ACC112 (cell line): ENCODE results near the gene USP27X.

Source experiments
- H2AFZ ChIP-seq: fragments of 200-600 bp; sonication (generic); one replicate; pipeline ENCODE4 v1.6.0; 2017; ENCODE audit warnings: antibody characterized with exemption, low read length; ENCODE audit not compliant: unreplicated experiment
- H3K27ac ChIP-seq: fragments of 200-600 bp; sonication (generic); 2 replicates; pipeline ENCODE4 v1.5.1; 2014; ENCODE audit warnings: low read depth, mild to moderate bottlenecking, antibody characterized with exemption, low read length, moderate library complexity
- H3K27me3 ChIP-seq: fragments of 200-600 bp; sonication (generic); 2 replicates; pipeline ENCODE4 v1.6.1; 2014; ENCODE audit warnings: mild to moderate bottlenecking, antibody characterized with exemption, low read length, moderate library complexity, mixed read lengths; ENCODE audit not compliant: insufficient read depth
- H3K36me3 ChIP-seq: fragments of 200-600 bp; sonication (generic); 2 replicates; pipeline ENCODE4 v1.6.1; 2016; ENCODE audit warnings: mild to moderate bottlenecking, antibody characterized with exemption, low read length, moderate library complexity, mixed read lengths; ENCODE audit not compliant: insufficient read depth
- H3K4me1 ChIP-seq: fragments of 200-600 bp; sonication (generic); one replicate; pipeline ENCODE4 v1.6.1; 2016; ENCODE audit warnings: low read length, mixed read lengths; ENCODE audit not compliant: insufficient read depth, unreplicated experiment, control insufficient read depth
- H3K4me3 ChIP-seq: fragments of 200-600 bp; sonication (generic); 2 replicates; pipeline ENCODE4 v1.5.1; 2014; ENCODE audit warnings: mild to moderate bottlenecking, low read depth, low read length
- H3K79me2 ChIP-seq: fragments of 200-600 bp; sonication (generic); one replicate; pipeline ENCODE4 v1.6.0; 2016; ENCODE audit warnings: low read length; ENCODE audit not compliant: control insufficient read depth, unreplicated experiment, insufficient read depth

Gene USP27X

DNA sequence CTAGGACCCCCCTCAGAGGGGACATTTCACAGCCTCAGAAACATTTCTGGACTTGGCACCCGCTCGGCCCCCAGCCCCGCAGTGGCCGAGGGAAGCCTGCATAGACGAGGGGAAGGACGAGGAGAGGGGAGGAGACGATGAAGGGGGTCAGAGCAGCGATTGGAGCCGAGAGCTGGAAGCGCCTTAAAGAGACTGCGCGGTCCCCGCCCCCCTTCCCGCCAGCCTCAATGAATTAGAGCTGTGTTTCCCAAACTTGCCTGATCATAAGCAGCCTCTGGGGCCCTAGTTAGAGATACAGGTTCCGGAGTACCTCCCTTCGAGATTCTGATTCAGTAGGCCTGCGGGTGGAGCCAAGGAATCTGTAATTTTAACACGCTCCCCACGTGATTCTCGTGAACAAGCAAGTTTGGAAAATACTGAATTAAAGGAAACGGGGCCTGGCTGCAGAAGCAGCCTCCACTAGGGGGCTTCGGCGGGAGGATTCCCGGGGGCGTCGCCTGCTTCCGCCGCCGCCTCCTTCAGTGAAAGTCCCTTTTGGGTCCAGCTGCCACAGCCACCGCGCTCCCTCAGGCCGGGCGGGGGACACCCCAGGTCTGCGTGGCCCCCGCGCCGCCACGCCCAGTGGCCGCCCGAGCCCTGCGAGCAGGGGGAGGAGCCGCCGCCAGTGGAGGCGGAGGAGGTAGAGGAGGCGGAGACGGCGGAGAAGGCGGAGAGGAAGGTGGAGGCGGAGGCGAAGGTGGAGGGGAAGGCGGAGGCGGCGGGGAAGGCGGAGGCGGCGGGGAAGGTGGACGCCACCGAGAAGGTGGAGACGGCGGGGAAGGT, at the start of gene USP27X:
TSS of gene USP27X (plus strand) at position 651 of the 822 bp plus-strand sequence. CDS start 824 bp downstream, outside the sequence.
- Histone ChIP-seq H3K27ac (peak within 1 kb of the TSS; percentile 74), H3K4me3 (peak within 1 kb of the TSS; percentile 89), H3K79me2 (no peaks in the 10 kb centered on the region), H3K36me3 (no peaks in the 10 kb centered on the region), H2AFZ (peak within 1 kb of the TSS; percentile 85), H3K4me1 (peaks cover 11% of the 10 kb centered on the region), H3K27me3 (no peaks in the 10 kb centered on the region)

DNA sequence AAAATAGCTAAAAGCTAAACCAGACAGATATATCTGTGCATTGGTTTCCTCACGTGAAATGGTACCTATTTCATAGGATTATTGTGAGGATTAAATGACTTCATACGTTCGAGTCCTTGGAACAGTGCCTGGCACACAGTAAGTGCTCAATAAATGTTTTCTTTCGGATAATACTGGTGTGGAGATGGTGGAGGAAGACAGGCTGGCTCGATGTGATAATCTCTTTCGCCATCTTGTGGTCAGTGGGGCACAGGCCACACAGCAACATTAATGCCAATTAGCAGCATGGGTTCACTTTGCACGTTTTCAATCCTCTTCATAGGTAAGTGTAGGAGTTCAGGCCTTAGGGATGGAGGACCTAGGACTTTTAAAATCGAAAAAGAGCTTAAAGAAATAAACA, 40.9 kb upstream of the USP27X start:
- no peaks in the 10 kb centered on the region for H3K4me1 ChIP-seq
- peaks cover 15% of the 10 kb centered on the region for H3K27me3 ChIP-seq
- H3K4me3 ChIP-seq = no peak overlapping the region
- H3K79me2 ChIP-seq = no peaks in the 10 kb centered on the region
- no peak overlapping the region for H2AFZ ChIP-seq
- H3K27ac ChIP-seq = no peak overlapping the region
- H3K36me3 ChIP-seq = no peaks in the 10 kb centered on the region

DNA sequence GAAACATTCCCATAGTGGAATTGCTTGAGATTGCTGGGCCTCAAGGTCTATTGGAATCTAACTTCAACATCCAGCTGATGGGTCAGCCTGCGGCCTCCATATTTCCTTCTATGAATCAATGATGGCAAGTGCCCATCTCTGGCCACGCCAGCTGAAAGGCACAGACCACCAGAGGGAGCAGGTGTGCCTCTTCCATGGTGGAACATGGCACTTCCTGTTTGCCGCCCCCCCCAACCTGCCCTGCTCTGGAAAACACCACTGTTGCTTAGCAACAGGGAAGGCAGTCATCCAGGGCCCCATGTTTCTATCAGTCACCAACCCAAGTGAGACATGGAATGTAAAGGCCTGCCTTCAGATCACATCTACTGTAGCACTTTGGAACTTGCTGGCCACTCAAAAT, 38.6 kb upstream of the USP27X start:
- no peak overlapping the region for H3K4me3 ChIP-seq
- H2AFZ ChIP-seq = no peak overlapping the region
- no peaks in the 10 kb centered on the region for H3K36me3 ChIP-seq
- no peaks in the 10 kb centered on the region for H3K4me1 ChIP-seq
- H3K27me3 ChIP-seq = peaks cover 9% of the 10 kb centered on the region; the same call in 1 of the 2 replicates
- H3K27ac ChIP-seq = no peak overlapping the region
- H3K79me2 ChIP-seq = no peaks in the 10 kb centered on the region

DNA sequence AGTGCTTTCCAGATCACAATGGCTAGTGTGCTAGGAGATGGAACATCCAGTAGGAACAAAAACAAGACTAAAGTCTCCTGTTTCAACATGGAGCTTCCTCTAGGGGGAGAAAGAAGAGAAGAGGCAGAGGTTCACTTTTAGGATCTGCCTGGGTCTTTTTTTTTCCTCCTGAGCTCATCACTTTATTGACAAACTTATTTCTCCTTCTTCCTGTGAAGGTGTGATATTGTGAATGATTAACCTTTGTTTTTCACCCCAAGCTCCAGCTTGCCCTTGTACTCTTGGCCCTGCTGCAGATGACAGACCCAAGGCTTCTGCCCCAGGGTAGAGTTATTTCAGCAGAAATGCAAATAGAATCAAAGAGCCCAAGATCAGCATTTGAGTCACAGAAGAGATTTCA, 36.7 kb upstream of the USP27X start:
- peaks cover 5% of the 10 kb centered on the region; the same call in 1 of the 2 replicates for H3K27me3 ChIP-seq
- H3K4me3 ChIP-seq = no peak overlapping the region
- H3K4me1 ChIP-seq = no peaks in the 10 kb centered on the region
- no peak overlapping the region for H3K27ac ChIP-seq
- no peaks in the 10 kb centered on the region for H3K36me3 ChIP-seq
- H3K79me2 ChIP-seq = no peaks in the 10 kb centered on the region
- H2AFZ ChIP-seq = no peak overlapping the region

DNA sequence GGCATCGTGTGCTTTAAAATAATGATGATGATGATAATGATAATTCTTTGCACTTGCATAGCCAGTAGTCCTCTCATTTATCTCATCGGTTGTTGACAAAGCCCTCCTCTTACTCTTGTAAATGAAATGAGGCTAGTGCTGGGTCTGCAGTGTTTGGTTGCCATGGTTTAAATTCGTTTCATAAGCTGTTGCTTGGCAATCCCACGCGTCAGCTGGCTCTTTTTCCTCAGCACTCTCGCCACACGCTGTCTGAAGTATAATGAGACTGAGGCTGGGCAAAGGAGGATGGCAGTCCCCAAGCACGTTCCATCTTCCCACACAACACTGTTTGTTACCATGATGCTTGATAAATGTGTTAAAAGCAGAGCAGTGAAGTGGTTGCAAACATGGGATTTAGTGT, 34.7 kb upstream of the USP27X start:
- H3K79me2 ChIP-seq = no peaks in the 10 kb centered on the region
- no peaks in the 10 kb centered on the region for H3K36me3 ChIP-seq
- H2AFZ ChIP-seq = no peak overlapping the region
- H3K27ac ChIP-seq = no peak overlapping the region
- H3K27me3 ChIP-seq = peaks cover 12% of the 10 kb centered on the region; the same call in 1 of the 2 replicates
- H3K4me1 ChIP-seq = no peaks in the 10 kb centered on the region
- H3K4me3 ChIP-seq = no peak overlapping the region

DNA sequence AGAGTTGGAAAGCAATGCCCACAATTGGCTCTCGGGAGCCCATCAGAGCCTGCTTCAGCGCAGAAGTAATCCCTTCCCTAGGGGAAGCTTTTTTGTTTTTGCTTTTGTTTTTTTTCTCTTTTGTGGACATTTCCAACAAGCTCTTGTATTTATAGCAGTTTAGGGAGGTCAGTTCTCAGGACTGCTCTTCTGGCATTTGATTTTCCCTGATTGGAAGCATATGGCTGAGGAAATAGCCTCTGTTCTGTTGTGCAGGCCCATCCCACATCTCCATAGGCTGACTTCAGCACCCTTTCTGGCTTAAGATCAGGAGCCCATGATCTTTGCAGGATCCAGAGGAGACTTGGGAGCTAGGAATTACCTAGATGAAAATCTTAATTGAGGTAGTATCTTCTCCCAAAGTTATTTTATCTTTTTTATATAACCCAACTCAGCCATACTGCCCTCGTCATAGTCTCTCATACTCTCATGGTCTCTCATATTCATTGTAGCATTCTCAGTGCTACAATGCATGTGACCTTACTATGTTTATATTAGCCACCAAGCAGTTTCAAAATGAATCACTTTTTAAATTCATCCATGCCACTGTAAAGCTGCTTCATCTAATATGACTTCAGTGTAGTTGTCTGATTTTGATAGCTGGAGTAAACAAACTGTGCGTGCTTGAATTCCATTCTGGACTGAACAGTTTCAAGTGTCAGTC, 33.4 kb upstream of the USP27X start:
- Histone ChIP-seq H3K4me1 (no peaks in the 10 kb centered on the region), H2AFZ (no peak overlapping the region), H3K79me2 (no peaks in the 10 kb centered on the region), H3K4me3 (no peak overlapping the region), H3K27me3 (peaks cover 12% of the 10 kb centered on the region; the same call in 1 of the 2 replicates), H3K27ac (no peak overlapping the region), H3K36me3 (no peaks in the 10 kb centered on the region)

DNA sequence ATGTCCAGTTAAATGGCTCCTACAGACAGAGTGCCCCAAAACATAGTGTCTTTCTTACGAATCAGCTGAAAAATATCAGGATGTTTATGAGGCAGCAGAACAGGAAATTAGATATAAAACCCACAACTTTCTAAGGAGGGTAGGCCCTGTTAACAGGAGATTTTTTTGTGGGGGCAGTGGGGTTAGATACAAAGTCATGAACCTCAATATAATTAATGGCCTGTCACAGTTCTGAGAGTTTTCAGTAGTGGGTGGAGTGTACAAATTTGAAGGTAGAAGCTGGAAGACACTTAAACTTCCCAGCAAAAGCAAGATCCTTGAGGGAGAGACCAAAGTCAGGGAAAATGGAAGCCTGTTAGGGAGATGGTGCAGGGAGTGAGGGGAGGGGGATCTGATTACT, 32.8 kb upstream of the USP27X start:
- no peak overlapping the region for H2AFZ ChIP-seq
- no peak overlapping the region for H3K4me3 ChIP-seq
- no peaks in the 10 kb centered on the region for H3K4me1 ChIP-seq
- H3K36me3 ChIP-seq = no peaks in the 10 kb centered on the region
- no peak overlapping the region for H3K27ac ChIP-seq
- peaks cover 12% of the 10 kb centered on the region; the same call in 1 of the 2 replicates for H3K27me3 ChIP-seq
- H3K79me2 ChIP-seq = no peaks in the 10 kb centered on the region

DNA sequence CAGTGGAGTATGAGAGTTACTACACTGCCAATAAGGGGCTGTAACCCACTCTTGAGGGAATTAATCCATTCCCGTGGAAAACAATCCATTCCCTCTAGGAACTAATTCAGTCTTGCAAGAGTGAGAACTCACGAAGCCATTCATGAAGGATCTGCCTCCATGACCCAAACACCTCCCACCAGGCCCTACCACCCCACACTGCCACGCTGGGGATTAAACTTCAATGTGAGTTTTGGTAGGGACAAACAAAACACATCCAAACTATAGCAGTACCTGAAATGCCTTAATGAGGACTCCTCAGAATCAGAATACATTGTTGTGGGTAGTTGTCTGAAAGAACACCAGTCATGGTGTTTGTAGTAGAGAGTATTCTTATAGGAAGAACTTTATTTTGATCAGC, 31.0 kb upstream of the USP27X start:
- H3K27me3 ChIP-seq = peaks cover 12% of the 10 kb centered on the region; the same call in 1 of the 2 replicates
- no peak overlapping the region for H2AFZ ChIP-seq

DNA sequence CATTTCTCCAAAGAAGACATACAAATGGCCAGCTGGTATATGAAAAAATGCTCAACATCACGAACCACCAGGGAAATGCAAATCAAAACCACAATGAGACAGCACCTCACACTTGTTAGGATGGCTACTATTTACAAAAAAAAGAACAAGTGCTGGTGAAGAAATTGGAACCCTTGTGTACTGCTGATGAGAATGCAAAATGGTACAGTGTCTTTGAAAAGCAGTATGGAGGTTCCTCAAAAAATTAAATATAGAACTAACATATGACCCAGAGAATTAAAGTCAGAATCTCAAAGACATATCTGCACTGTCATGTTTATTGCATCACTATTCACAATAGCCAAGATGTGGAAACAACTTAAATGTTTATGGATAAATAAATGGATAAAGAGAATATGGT, 29.3 kb upstream of the USP27X start:
- Histone ChIP-seq H3K4me1 (no peaks in the 10 kb centered on the region), H3K79me2 (no peaks in the 10 kb centered on the region), H3K27me3 (peaks cover 14% of the 10 kb centered on the region; the same call in 1 of the 2 replicates), H3K36me3 (no peaks in the 10 kb centered on the region), H2AFZ (no peak overlapping the region), H3K27ac (no peak overlapping the region), H3K4me3 (no peak overlapping the region)

More for the DNA sequence above, 31.0 kb upstream of the USP27X start:
- Histone ChIP-seq H3K4me3 (no peak overlapping the region), H3K36me3 (no peaks in the 10 kb centered on the region), H3K27ac (no peak overlapping the region), H3K4me1 (no peaks in the 10 kb centered on the region), H3K79me2 (no peaks in the 10 kb centered on the region)

DNA sequence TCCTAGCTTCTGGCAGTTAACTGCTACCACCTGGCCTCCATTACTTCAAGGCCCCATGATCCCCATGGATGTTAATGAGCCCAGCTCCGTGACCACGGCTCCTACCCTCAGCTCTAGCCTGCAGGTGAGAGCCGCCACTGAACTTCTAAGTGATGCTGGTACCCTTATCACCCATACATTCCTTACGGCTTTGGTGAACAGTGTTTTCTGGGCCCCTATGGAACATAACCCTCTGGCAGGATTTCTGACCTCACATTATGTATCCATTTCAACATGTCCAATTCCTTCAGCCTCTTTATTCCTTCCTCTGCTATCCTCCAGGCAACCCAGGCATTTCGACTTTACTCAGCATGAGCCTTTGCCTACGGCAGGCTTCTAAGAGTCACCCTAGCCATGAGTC, 25.6 kb upstream of the USP27X start:
- no peak overlapping the region for H3K4me3 ChIP-seq
- no peaks in the 10 kb centered on the region for H3K36me3 ChIP-seq
- H3K79me2 ChIP-seq = no peaks in the 10 kb centered on the region
- H2AFZ ChIP-seq = no peak overlapping the region
- no peak overlapping the region for H3K27ac ChIP-seq
- H3K27me3 ChIP-seq = peaks cover 8% of the 10 kb centered on the region
- H3K4me1 ChIP-seq = no peaks in the 10 kb centered on the region
